HG02973 (cell line): Measurements from ENCODE around the gene C18orf32.
"Not testable (repeated sequence)": the region's sequence is repeated elsewhere in the genome, so short reads cannot be mapped to it uniquely, and the experiment has no call there.

ENCODE experiments used
- ATAC-seq: cut with Tn5 transposase; IDR thresholded peaks from one replicate; pipeline ENCODE4 v1.9.1; 2021; ENCODE audit warnings: moderate library complexity; ENCODE audit not compliant: unreplicated experiment

The C18orf32 gene

GRCh38 chr18:49503931-49504330 lies 16.9 kb upstream of the C18orf32 start:
- ATAC-seq = no peak

GRCh38 chr18:49500201-49500921 lies 13.3 kb upstream of the C18orf32 start:
- no peak for ATAC-seq

GRCh38 chr18:49499046-49499637 lies 12.1 kb upstream of the C18orf32 start:
- no peak for ATAC-seq

GRCh38 chr18:49495480-49495879 lies 8.4 kb upstream of the C18orf32 start:
- no peak for ATAC-seq

- no peak for ATAC-seq
Measured at GRCh38 chr18:49495076-49495475, 8.0 kb upstream of the C18orf32 start.

GRCh38 chr18:49494660-49495059 lies 7.6 kb upstream of the C18orf32 start:
- no peak for ATAC-seq

GRCh38 chr18:49492694-49493033 lies 5.6 kb upstream of the C18orf32 start:
- no peak for ATAC-seq

GRCh38 chr18:49491857-49492693 lies 5.0 kb upstream of the C18orf32 start, which contains the start of gene RPL17:
Gene RPL17 (minus strand): TSS chr18:49492465.
- ATAC-seq = peak; percentile 67

GRCh38 chr18:49491534-49491856 lies 4.5 kb upstream of the C18orf32 start:
- no peak for ATAC-seq

GRCh38 chr18:49490246-49490762 lies 3.3 kb upstream of the C18orf32 start:
- ATAC-seq = no peak

- no peak for ATAC-seq
Measured at GRCh38 chr18:49487711-49488310, 777 bp upstream of the C18orf32 start.

- no peak for ATAC-seq
Measured at GRCh38 chr18:49486606-49486952, 455 bp downstream of the C18orf32 start.

GRCh38 chr18:49486134-49486533 lies 900 bp downstream of the C18orf32 start:
- ATAC-seq = no peak

- no peak for ATAC-seq
Measured at GRCh38 chr18:49483198-49483597, 3.8 kb downstream of the C18orf32 start.

GRCh38 chr18:49481907-49482306 lies 5.1 kb downstream of the C18orf32 start:
- ATAC-seq = no peak

- ATAC-seq = no peak
Measured at GRCh38 chr18:49481317-49481716, 5.7 kb downstream of the C18orf32 start.

- no peak for ATAC-seq
Measured at GRCh38 chr18:49479381-49480137, 7.5 kb downstream of the C18orf32 start.

- ATAC-seq = no peak
Measured at GRCh38 chr18:49476664-49477411, 10.2 kb downstream of the C18orf32 start.

- not testable (repeated sequence) for ATAC-seq
Measured at GRCh38 chr18:49474935-49475334, 12.1 kb downstream of the C18orf32 start.

GRCh38 chr18:49473721-49474120 lies 13.3 kb downstream of the C18orf32 start:
- no peak for ATAC-seq
